Activated CD4-positive, alpha-beta T cell treated with anti-CD3 and anti-CD28 coated beads for 36 hours (primary cell): ENCODE measurements around the gene INCA1. TPM values are rescaled to one million over a fixed set of nuclear protein-coding genes. Genes with fewer than 3 reads are reported as not detected.

Source experiments
- ATAC-seq: fragments of 200-7000 bp; cut with Tn5 transposase; one replicate; pipeline ENCODE4 v1.10.0; 2021; ENCODE audit warnings: mild to moderate bottlenecking, moderate library complexity
- CTCF ChIA-PET: fragments of 350-600 bp; sonication (Branson Sonifier 250); formaldehyde crosslinking; loops from one replicate; lab custom pipeline; 2021; ENCODE audit warnings: antibody characterized with exemption; lab: Charles Lee
- POLR2A ChIA-PET: fragments of 350-600 bp; sonication (Branson Sonifier 250); formaldehyde crosslinking; loops from one replicate; lab custom pipeline; 2021; ENCODE audit warnings: antibody characterized with exemption, inconsistent platforms; lab: Charles Lee
- DNase-seq: peaks from one replicate; pipeline ENCODE4 v3.0.0-alpha.2; 2020
- H3K27ac Mint-ChIP-seq: one replicate; pipeline ENCODE4 v1.8.0; 2021; ENCODE audit warnings: mixed read lengths
- H3K27me3 Mint-ChIP-seq: one replicate; pipeline ENCODE4 v1.8.0; 2021; ENCODE audit warnings: mixed read lengths
- H3K36me3 Mint-ChIP-seq: one replicate; pipeline ENCODE4 v1.8.0; 2021; ENCODE audit warnings: low read depth, mixed read lengths
- H3K4me1 Mint-ChIP-seq: one replicate; pipeline ENCODE4 v1.8.0; 2021; ENCODE audit warnings: mixed read lengths
- H3K4me3 Mint-ChIP-seq: one replicate; pipeline ENCODE4 v1.8.0; 2021; ENCODE audit warnings: mild to moderate bottlenecking, moderate library complexity, mixed read lengths
- H3K9me3 Mint-ChIP-seq: one replicate; pipeline ENCODE4 v1.8.0; 2021; ENCODE audit warnings: low read depth, mixed read lengths
- intact Hi-C, 2 experiments: fragments of 100-400 bp; cut with DNase I in 1 of 2; cut with micrococcal nuclease in 1 of 2; formaldehyde crosslinking; loops; one replicate each; pipeline versions ENCODE4 v1.14.2 to v1.15.1; 2022 to 2024; cut with DNase I, micrococcal nuclease
- total RNA-seq, 2 experiments: library from RNA; stranded (reverse); gene quantifications; one replicate each; pipeline ENCODE4 v1.2.3, GENCODE V29; 2021

The INCA1 gene
- total RNA-seq, 2 experiments from 2014 or later: 0.18 to 0.28 TPM

GRCh38 chr17:4948931-4949320 lies 48.4 kb downstream of the INCA1 start:
- H3K27ac Mint-ChIP-seq: peak overlapping the region; percentile 100
- CTCF ChIA-PET: interaction anchor here (0.6 kb wide), 1 partner anchor 19 kb away, joined by 5 read pairs; the partner anchor contains the start of gene SPAG7
- H3K4me3 Mint-ChIP-seq: peak overlapping the region; percentile 99
- ATAC-seq (peak; percentile 39), DNase-seq (peak; percentile 88)
- peaks cover 42% of the 10 kb centered on the region for H3K36me3 Mint-ChIP-seq
- H3K27me3 Mint-ChIP-seq: no peaks in the 10 kb centered on the region
- peaks cover 34% of the 10 kb centered on the region for H3K4me1 Mint-ChIP-seq
- no peaks in the 10 kb centered on the region for H3K9me3 Mint-ChIP-seq
- POLR2A ChIA-PET: interaction anchor here (0.8 to 9.2 kb wide), 2 partner anchors 9 to 19 kb away, joined by 8 to 80 read pairs; partner anchors contain the start of genes RNF167, SLC25A11 and SPAG7
- intact Hi-C loops: loop anchor here (1.0 to 10.0 kb wide), 16 partner anchors 9 to 1693 kb away; partner anchors contain the start of genes ARRB2 (in 2 of the 2), RNF167 (in 2 of the 2), SLC25A11 (in 2 of the 2) and SPAG7 (in 2 of the 2)

GRCh38 chr17:4948166-4948930 lies 49.0 kb downstream of the INCA1 start, which contains the start of gene PFN1:
Gene PFN1, minus strand, starts transcription at chr17:4948530. Its CDS starts 136 bp downstream, at chr17:4948394.
- peak within 1 kb of the TSS; percentile 100 for H3K27ac Mint-ChIP-seq
- H3K36me3 Mint-ChIP-seq: peaks cover 44% of the 10 kb centered on the region
- H3K4me3 Mint-ChIP-seq: peak within 1 kb of the TSS; percentile 99
- ChIA-PET CTCF (interaction anchor here (0.6 to 1.0 kb wide), 2 partner anchors 19 kb away, joined by 4 to 5 read pairs; partner anchors contain the start of gene SPAG7), POLR2A (interaction anchor here (0.8 to 9.2 kb wide), 3 partner anchors 8 to 50 kb away, joined by 3 to 80 read pairs (median 8); partner anchors contain the start of genes KIF1C, RNF167, SLC25A11 and SPAG7)
- DNase-seq (peak; percentile 96), ATAC-seq (peak; percentile 23)
- no peaks in the 10 kb centered on the region for H3K27me3 Mint-ChIP-seq
- H3K4me1 Mint-ChIP-seq: peaks cover 40% of the 10 kb centered on the region
- no peaks in the 10 kb centered on the region for H3K9me3 Mint-ChIP-seq
- intact Hi-C loops: loop anchor here (1.0 to 10.0 kb wide), 14 partner anchors 8 to 1694 kb away; partner anchors contain the start of genes ARRB2 (in 2 of the 2), RNF167 (in 2 of the 2), SLC25A11 (in 2 of the 2) and ATP2A3 (in 1 of the 2)

- intact Hi-C loops: loop anchor here (1.0 to 10.0 kb wide), 14 partner anchors 7 to 1695 kb away; partner anchors contain the start of genes ARRB2 (in 2 of the 2), RNF167 (in 2 of the 2), SLC25A11 (in 2 of the 2) and ATP2A3 (in 1 of the 2)
- POLR2A ChIA-PET: interaction anchor here (0.6 to 9.2 kb wide), 3 partner anchors 20 to 336 kb away, joined by 3 to 80 read pairs (median 4); partner anchors contain the start of genes KIF1C and SPAG7
These were observed 49.7 kb downstream of the INCA1 start for GRCh38 chr17:4947411-4948165.

GRCh38 chr17:4947010-4947410 lies 50.3 kb downstream of the INCA1 start:
- Mint-ChIP-seq H3K27me3 (no peaks in the 10 kb centered on the region), H3K36me3 (peaks cover 57% of the 10 kb centered on the region), H3K4me1 (peaks cover 53% of the 10 kb centered on the region), H3K9me3 (no peaks in the 10 kb centered on the region), H3K27ac (peak overlapping the region; percentile 86), H3K4me3 (peak overlapping the region; percentile 99)
- intact Hi-C loops: loop anchor here (5.0 to 10.0 kb wide), 5 partner anchors 150 to 1695 kb away; partner anchors contain the start of genes ATP2A3 (in 1 of the 2), KIAA0753 (in 1 of the 2), PSMB6 (in 1 of the 2) and TXNDC17 (in 1 of the 2)
- CTCF ChIA-PET: interaction anchor here (1.0 kb wide), 1 partner anchor 20 kb away, joined by 4 read pairs; the partner anchor contains the start of gene SPAG7
- no peak for DNase-seq
- POLR2A ChIA-PET: interaction anchor here (0.6 to 9.2 kb wide), 2 partner anchors 21 to 337 kb away, joined by 4 to 80 read pairs; partner anchors contain the start of gene SPAG7
- ATAC-seq: no peak

More at GRCh38 chr17:4947411-4948165, 49.7 kb downstream of the INCA1 start:
- Mint-ChIP-seq H3K36me3 (peaks cover 51% of the 10 kb centered on the region), H3K27ac (peak overlapping the region; percentile 100), H3K9me3 (no peaks in the 10 kb centered on the region), H3K4me3 (peak overlapping the region; percentile 99), H3K27me3 (no peaks in the 10 kb centered on the region), H3K4me1 (peaks cover 47% of the 10 kb centered on the region)
- CTCF ChIA-PET: interaction anchor here (1.0 kb wide), 1 partner anchor 20 kb away, joined by 4 read pairs; the partner anchor contains the start of gene SPAG7
- DNase-seq (peak; percentile 84), ATAC-seq (peak; percentile 6)

GRCh38 chr17:4946312-4946976 lies 50.9 kb downstream of the INCA1 start:
- peaks cover 55% of the 10 kb centered on the region for H3K4me1 Mint-ChIP-seq
- intact Hi-C loops: loop anchor here (5.0 to 10.0 kb wide), 5 partner anchors 149 to 1696 kb away; partner anchors contain the start of genes ATP2A3 (in 1 of the 2), KIAA0753 (in 1 of the 2), PSMB6 (in 1 of the 2) and TXNDC17 (in 1 of the 2)

GRCh38 chr17:4945944-4946280 lies 51.4 kb downstream of the INCA1 start:
- no peaks in the 10 kb centered on the region for H3K27me3 Mint-ChIP-seq
- DNase-seq: no peak
- ATAC-seq: no peak
- intact Hi-C loops: loop anchor here (1.0 to 10.0 kb wide), 6 partner anchors 23 to 1696 kb away; partner anchors contain the start of genes ATP2A3 (in 1 of the 2), KIAA0753 (in 1 of the 2), PSMB6 (in 1 of the 2) and TXNDC17 (in 1 of the 2)
- no peaks in the 10 kb centered on the region for H3K9me3 Mint-ChIP-seq
- CTCF ChIA-PET: interaction anchor here (1.2 to 1.3 kb wide), 2 partner anchors 12 to 24 kb away, joined by 6 read pairs; no protein-coding TSS in a partner anchor
- H3K4me1 Mint-ChIP-seq: peaks cover 54% of the 10 kb centered on the region
- peak overlapping the region; percentile 99 for H3K4me3 Mint-ChIP-seq
- POLR2A ChIA-PET: interaction anchor here (9.2 kb wide), 1 partner anchor 22 kb away, joined by 80 read pairs; the partner anchor contains the start of gene SPAG7
- H3K27ac Mint-ChIP-seq: peak overlapping the region; percentile 86
- peaks cover 68% of the 10 kb centered on the region for H3K36me3 Mint-ChIP-seq

More at GRCh38 chr17:4946312-4946976, 50.9 kb downstream of the INCA1 start:
- Mint-ChIP-seq H3K36me3 (peaks cover 63% of the 10 kb centered on the region), H3K9me3 (no peaks in the 10 kb centered on the region), H3K27ac (peak overlapping the region; percentile 86), H3K4me3 (peak overlapping the region; percentile 99), H3K27me3 (no peaks in the 10 kb centered on the region)
- ChIA-PET POLR2A (interaction anchor here (9.2 kb wide), 1 partner anchor 21 kb away, joined by 80 read pairs; the partner anchor contains the start of gene SPAG7), CTCF (interaction anchor here (1.2 to 1.3 kb wide), 2 partner anchors 12 to 23 kb away, joined by 6 read pairs; no protein-coding TSS in a partner anchor)
- DNase-seq (no peak), ATAC-seq (no peak)

GRCh38 chr17:4945176-4945943 lies 52.0 kb downstream of the INCA1 start:
- DNase-seq: peak; percentile 93
- Mint-ChIP-seq H3K4me1 (peaks cover 49% of the 10 kb centered on the region), H3K36me3 (peaks cover 73% of the 10 kb centered on the region), H3K27ac (peak overlapping the region; percentile 86), H3K27me3 (no peaks in the 10 kb centered on the region), H3K4me3 (peak overlapping the region; percentile 99), H3K9me3 (no peaks in the 10 kb centered on the region)
- intact Hi-C loops: loop anchor here (1.0 to 10.0 kb wide), 6 partner anchors 24 to 1697 kb away; partner anchors contain the start of genes ATP2A3 (in 1 of the 2), KIAA0753 (in 1 of the 2), PSMB6 (in 1 of the 2) and TXNDC17 (in 1 of the 2)
- peak; percentile 47 for ATAC-seq
- POLR2A ChIA-PET: interaction anchor here (9.2 kb wide), 1 partner anchor 22 kb away, joined by 80 read pairs; the partner anchor contains the start of gene SPAG7
- CTCF ChIA-PET: interaction anchor here (1.2 to 1.3 kb wide), 2 partner anchors 13 to 24 kb away, joined by 6 read pairs; no protein-coding TSS in a partner anchor

- H3K27ac Mint-ChIP-seq: peak overlapping the region; percentile 86
- CTCF ChIA-PET: interaction anchor here (0.5 kb wide), 1 partner anchor 154 kb away, joined by 4 read pairs; no protein-coding TSS in a partner anchor
- H3K9me3 Mint-ChIP-seq: no peaks in the 10 kb centered on the region
- DNase-seq (peak; percentile 63), ATAC-seq (no peak)
- intact Hi-C loops: loop anchor here (1.0 to 10.0 kb wide), 11 partner anchors 25 to 1698 kb away; partner anchors contain the start of genes ANKFY1 (in 1 of the 2), ATP2A3 (in 1 of the 2), GGT6 (in 1 of the 2) and HASPIN (in 1 of the 2)
- H3K27me3 Mint-ChIP-seq: no peaks in the 10 kb centered on the region
- H3K4me1 Mint-ChIP-seq: peaks cover 47% of the 10 kb centered on the region
- POLR2A ChIA-PET: interaction anchor here (0.6 to 9.2 kb wide), 2 partner anchors 23 to 234 kb away, joined by 3 to 80 read pairs; partner anchors contain the start of genes ARRB2 and SPAG7
- H3K4me3 Mint-ChIP-seq: peak overlapping the region; percentile 99
- H3K36me3 Mint-ChIP-seq: peaks cover 77% of the 10 kb centered on the region
These were observed 52.7 kb downstream of the INCA1 start for GRCh38 chr17:4944554-4945175.
